HEK293 (cell line): Measurements from ENCODE around the gene PPP1R15B.

Experiments used
- KLF7 ChIP-seq: fragments of 450-650 bp; formaldehyde crosslinking; IDR thresholded peaks from 2 replicates; pipeline ENCODE4 v1.5.1; 2016; ENCODE audit warnings: missing biosample characterization, missing genetic modification characterization, borderline replicate concordance
- MZF1 ChIP-seq: fragments of 450-650 bp; formaldehyde crosslinking; IDR thresholded peaks from 2 replicates; pipeline ENCODE4 v1.5.1; 2017; ENCODE audit warnings: missing biosample characterization, missing genetic modification characterization, borderline replicate concordance
- SCRT1 ChIP-seq: fragments of 450-650 bp; formaldehyde crosslinking; IDR thresholded peaks from 2 replicates; pipeline ENCODE4 v1.5.1; 2016; ENCODE audit warnings: missing biosample characterization, missing genetic modification characterization, borderline replicate concordance
- SP7 ChIP-seq: fragments of 450-650 bp; formaldehyde crosslinking; IDR thresholded peaks from 2 replicates; pipeline ENCODE4 v1.5.1; 2016; ENCODE audit warnings: missing biosample characterization, missing genetic modification characterization
- TCF7L2 ChIP-seq: IDR thresholded peaks from 2 replicates; pipeline ENCODE4 v1.6.1; 2011; ENCODE audit warnings: low read depth, mild to moderate bottlenecking, inconsistent platforms, low read length, moderate library complexity, borderline replicate concordance
- YY1 ChIP-seq: fragments of 450-650 bp; formaldehyde crosslinking; IDR thresholded peaks from 2 replicates; pipeline ENCODE4 v1.5.1; 2018; ENCODE audit warnings: missing biosample characterization, missing genetic modification characterization
- ZBTB1 ChIP-seq: fragments of 450-650 bp; formaldehyde crosslinking; IDR thresholded peaks from 2 replicates; pipeline ENCODE4 v1.5.1; 2016; ENCODE audit warnings: missing biosample characterization, missing genetic modification characterization
- ZEB2 ChIP-seq: fragments of 450-650 bp; formaldehyde crosslinking; IDR thresholded peaks from 2 replicates; pipeline ENCODE4 v1.5.1; 2016; ENCODE audit warnings: missing biosample characterization, missing genetic modification characterization
- ZNF24 ChIP-seq: fragments of 450-650 bp; formaldehyde crosslinking; IDR thresholded peaks from 2 replicates; pipeline ENCODE4 v1.5.1; 2016; ENCODE audit warnings: missing biosample characterization, missing genetic modification characterization
- ZNF292 ChIP-seq: fragments of 450-650 bp; formaldehyde crosslinking; IDR thresholded peaks from 2 replicates; pipeline ENCODE4 v1.5.1; 2016; ENCODE audit warnings: low read depth, missing biosample characterization, missing genetic modification characterization, borderline replicate concordance
- TF ChIP-seq, protein P1 (sequence below): fragments of 450-650 bp; formaldehyde crosslinking; IDR thresholded peaks from 2 replicates; pipeline ENCODE4 v1.5.1; 2016; ENCODE audit warnings: missing biosample characterization, missing genetic modification characterization
- TF ChIP-seq, protein P2 (sequence below): sonication (generic); formaldehyde crosslinking; IDR thresholded peaks from 2 replicates; pipeline ENCODE4 v1.8.1; 2022; ENCODE audit warnings: mild to moderate bottlenecking, moderate library complexity, missing genetic modification reagents
- TF ChIP-seq, protein P3 (sequence below): fragments of 450-650 bp; formaldehyde crosslinking; IDR thresholded peaks from 2 replicates; pipeline ENCODE4 v1.5.1; 2016; ENCODE audit warnings: missing biosample characterization, missing genetic modification characterization, low read depth

DNA sequence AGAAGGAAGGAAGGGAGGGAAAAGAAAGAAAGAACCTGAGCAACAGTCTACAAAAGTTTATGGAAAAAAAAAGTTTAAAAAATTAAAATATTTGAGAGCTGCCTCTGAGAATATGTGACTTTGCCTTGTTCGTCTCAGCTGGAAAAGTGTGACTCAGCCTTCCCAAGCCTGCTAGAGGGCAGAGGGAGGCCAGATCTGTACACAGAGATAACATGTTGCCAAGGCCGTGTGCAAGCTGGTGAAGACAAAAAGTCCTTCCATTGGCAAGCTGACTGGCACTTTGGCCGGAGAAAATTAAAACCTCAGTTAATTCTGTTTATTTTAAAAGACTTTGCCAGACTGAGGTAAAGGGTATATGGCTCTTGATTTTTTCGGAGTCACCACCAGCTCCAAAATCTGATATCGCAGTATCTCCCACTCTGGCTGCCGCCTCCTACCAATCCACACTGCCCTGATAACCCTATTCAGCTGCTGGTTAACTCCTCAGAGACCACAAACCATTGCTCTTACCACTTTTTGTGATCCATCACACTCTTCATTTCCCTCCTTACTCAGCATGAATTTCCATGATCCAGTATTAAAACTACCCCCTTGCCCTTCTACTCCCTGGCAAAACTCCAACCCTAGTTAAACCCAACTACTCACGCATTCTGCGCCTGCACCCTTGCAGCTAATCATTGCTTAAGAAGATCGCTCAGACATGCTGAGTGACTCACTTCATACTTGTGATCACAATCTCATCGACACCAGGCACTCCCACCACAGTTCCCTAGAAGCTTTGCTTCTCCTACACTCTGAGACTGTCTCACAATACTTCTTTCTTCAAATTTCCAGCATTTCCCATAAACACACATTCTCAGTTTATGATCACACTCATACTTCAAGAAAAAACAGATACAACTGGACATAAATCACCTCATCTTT is 5.7 kb upstream of the PPP1R15B start:
- TF ChIP-seq, protein P1, sequence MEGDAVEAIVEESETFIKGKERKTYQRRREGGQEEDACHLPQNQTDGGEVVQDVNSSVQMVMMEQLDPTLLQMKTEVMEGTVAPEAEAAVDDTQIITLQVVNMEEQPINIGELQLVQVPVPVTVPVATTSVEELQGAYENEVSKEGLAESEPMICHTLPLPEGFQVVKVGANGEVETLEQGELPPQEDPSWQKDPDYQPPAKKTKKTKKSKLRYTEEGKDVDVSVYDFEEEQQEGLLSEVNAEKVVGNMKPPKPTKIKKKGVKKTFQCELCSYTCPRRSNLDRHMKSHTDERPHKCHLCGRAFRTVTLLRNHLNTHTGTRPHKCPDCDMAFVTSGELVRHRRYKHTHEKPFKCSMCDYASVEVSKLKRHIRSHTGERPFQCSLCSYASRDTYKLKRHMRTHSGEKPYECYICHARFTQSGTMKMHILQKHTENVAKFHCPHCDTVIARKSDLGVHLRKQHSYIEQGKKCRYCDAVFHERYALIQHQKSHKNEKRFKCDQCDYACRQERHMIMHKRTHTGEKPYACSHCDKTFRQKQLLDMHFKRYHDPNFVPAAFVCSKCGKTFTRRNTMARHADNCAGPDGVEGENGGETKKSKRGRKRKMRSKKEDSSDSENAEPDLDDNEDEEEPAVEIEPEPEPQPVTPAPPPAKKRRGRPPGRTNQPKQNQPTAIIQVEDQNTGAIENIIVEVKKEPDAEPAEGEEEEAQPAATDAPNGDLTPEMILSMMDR (tag by site-specific recombination), result no peak
- TF ChIP-seq KLF7 (tag by site-specific recombination) (no peak), ZBTB1 (tag by site-specific recombination) (no peak), ZEB2 (tag by site-specific recombination) (peak; percentile 87), TCF7L2 (no peak), ZNF24 (peak; percentile 73; the same call in 1 of the 2 replicates), YY1 (tag by site-specific recombination) (no peak), SP7 (tag by site-specific recombination) (peak; percentile 92), ZNF292 (tag by site-specific recombination) (no peak), SCRT1 (tag by site-specific recombination) (no peak), MZF1 (tag by site-specific recombination) (peak; percentile 48)
- TF ChIP-seq, protein P2, sequence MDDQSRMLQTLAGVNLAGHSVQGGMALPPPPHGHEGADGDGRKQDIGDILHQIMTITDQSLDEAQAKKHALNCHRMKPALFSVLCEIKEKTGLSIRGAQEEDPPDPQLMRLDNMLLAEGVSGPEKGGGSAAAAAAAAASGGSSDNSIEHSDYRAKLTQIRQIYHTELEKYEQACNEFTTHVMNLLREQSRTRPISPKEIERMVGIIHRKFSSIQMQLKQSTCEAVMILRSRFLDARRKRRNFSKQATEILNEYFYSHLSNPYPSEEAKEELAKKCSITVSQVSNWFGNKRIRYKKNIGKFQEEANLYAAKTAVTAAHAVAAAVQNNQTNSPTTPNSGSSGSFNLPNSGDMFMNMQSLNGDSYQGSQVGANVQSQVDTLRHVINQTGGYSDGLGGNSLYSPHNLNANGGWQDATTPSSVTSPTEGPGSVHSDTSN (CRISPR knock-in tag), result no peak
- TF ChIP-seq, protein P3, sequence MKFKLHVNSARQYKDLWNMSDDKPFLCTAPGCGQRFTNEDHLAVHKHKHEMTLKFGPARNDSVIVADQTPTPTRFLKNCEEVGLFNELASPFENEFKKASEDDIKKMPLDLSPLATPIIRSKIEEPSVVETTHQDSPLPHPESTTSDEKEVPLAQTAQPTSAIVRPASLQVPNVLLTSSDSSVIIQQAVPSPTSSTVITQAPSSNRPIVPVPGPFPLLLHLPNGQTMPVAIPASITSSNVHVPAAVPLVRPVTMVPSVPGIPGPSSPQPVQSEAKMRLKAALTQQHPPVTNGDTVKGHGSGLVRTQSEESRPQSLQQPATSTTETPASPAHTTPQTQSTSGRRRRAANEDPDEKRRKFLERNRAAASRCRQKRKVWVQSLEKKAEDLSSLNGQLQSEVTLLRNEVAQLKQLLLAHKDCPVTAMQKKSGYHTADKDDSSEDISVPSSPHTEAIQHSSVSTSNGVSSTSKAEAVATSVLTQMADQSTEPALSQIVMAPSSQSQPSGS (tag by site-specific recombination), result no peak
